GM12878 (cell line): ENCODE data around the gene DUOXA2. TPM values are rescaled to one million over a fixed set of nuclear protein-coding genes. Genes with fewer than 3 reads are reported as not detected.

Source experiments
- ATAC-seq: fragments of 200-7000 bp; cut with Tn5 transposase; 3 replicates; pipeline ENCODE4 v1.9.1; 2020; ENCODE audit warnings: mild to moderate bottlenecking, moderate library complexity
- BruUV-seq: library from RNA; stranded (reverse); fragments of 400-500 nt; replicated peaks from 2 replicates; lab custom pipeline; 2021; lab: Mats Ljungman, UMichigan
- CTCF ChIA-PET: fragments of 300-600 bp; sonication (Branson Sonifier 250); formaldehyde crosslinking; extraction: SDS; loops from one replicate; lab custom pipeline; 2021; ENCODE audit warnings: inconsistent platforms; lab: Yijun Ruan, JAX
- POLR2A ChIA-PET: fragments of 350-600 bp; formaldehyde crosslinking; extraction: SDS; loops from one replicate; lab custom pipeline; 2021; ENCODE audit warnings: inconsistent platforms; lab: Charles Lee
- RAD21 ChIA-PET: fragments of 300-600 bp; sonication (Branson Sonifier 250); formaldehyde crosslinking; loops from one replicate; lab custom pipeline; 2023; ENCODE audit warnings: antibody characterized with exemption; ENCODE audit not compliant: unreplicated experiment; lab: Charles Lee
- SMC1A ChIA-PET: fragments of 300-600 bp; sonication (Branson Sonifier 250); formaldehyde crosslinking; loops from one replicate; lab custom pipeline; 2023; ENCODE audit not compliant: unreplicated experiment, uncharacterized antibody; lab: Charles Lee
- DNase-seq: peaks from one replicate; pipeline ENCODE4 v3.0.0-alpha.2; 2011; ENCODE audit warnings: low read depth, low spot score
- FAIRE-seq: peaks from 3 replicates; lab custom pipeline; 2011; peaks lifted over from hg19 to GRCh38; lab: Jason Lieb, UNC
- H2AFZ ChIP-seq: 2 replicates; pipeline ENCODE4 v1.6.0; 2011; ENCODE audit warnings: low read depth, low read length, control low read depth; ENCODE audit not compliant: control insufficient read depth
- H3K27ac ChIP-seq: 2 replicates; pipeline ENCODE4 v1.5.1; 2011; ENCODE audit warnings: control low read depth; ENCODE audit not compliant: control insufficient read depth, insufficient read depth
- H3K27me3 ChIP-seq, 2 experiments: replicated peaks in 1 of 2; 2 replicates each; pipeline versions ENCODE4 v1.6.0 to v1.6.1; 2011; ENCODE audit warnings: low read length in 1 of 2; ENCODE audit not compliant: control insufficient read depth in 2 of 2, insufficient read depth in 2 of 2
- H3K36me3 ChIP-seq, 2 experiments: 2 replicates each; pipeline ENCODE4 v1.5.1; 2011; ENCODE audit warnings: low read length in 1 of 2; ENCODE audit not compliant: control insufficient read depth in 2 of 2, insufficient read depth in 2 of 2
- H3K4me1 ChIP-seq: 2 replicates; pipeline ENCODE4 v1.6.1; 2011; ENCODE audit warnings: mild to moderate bottlenecking, low read length, moderate library complexity, mixed read lengths; ENCODE audit not compliant: control insufficient read depth, insufficient read depth
- H3K4me2 ChIP-seq: 2 replicates; pipeline ENCODE4 v1.6.0; 2011; ENCODE audit warnings: control low read depth; ENCODE audit not compliant: control insufficient read depth, insufficient read depth
- H3K4me3 ChIP-seq: fragments of 200-600 bp; sonication (generic); 2 replicates; pipeline ENCODE4 v1.5.1; 2016
- H3K79me2 ChIP-seq: 2 replicates; pipeline ENCODE4 v1.6.0; 2011; ENCODE audit warnings: low read length; ENCODE audit not compliant: control insufficient read depth, insufficient read depth
- H3K9ac ChIP-seq: 2 replicates; pipeline ENCODE4 v1.8.0; 2011; ENCODE audit warnings: low read length, control low read depth, mixed read lengths; ENCODE audit not compliant: control insufficient read depth, insufficient read depth
- H3K9me3 ChIP-seq: replicated peaks from 3 replicates; pipeline ENCODE4 v1.5.1; 2011; ENCODE audit warnings: mild to moderate bottlenecking, low read length; ENCODE audit not compliant: control insufficient read depth, insufficient read depth
- H4K20me1 ChIP-seq: 2 replicates; pipeline ENCODE4 v1.6.0; 2011; ENCODE audit not compliant: control insufficient read depth, insufficient read depth
- WGBS: methylation state at CpG from one replicate; pipeline ENCODE4 v1.1.6; 2016; ENCODE audit warnings: low lambda C conversion rate; ENCODE audit not compliant: insufficient replicate concordance, insufficient coverage; ENCODE audit errors: missing lambda C conversion rate; 5-methylcytosine and 5-hydroxymethylcytosine counted together
- in situ Hi-C: fragments of 300-500 bp; cut with MboI; formaldehyde crosslinking; loops from 9 replicates; pipeline ENCODE4 v1.14.3; 2018; ENCODE audit warnings: mixed read lengths
- intact Hi-C: fragments of 100-400 bp; cut with micrococcal nuclease; formaldehyde crosslinking; loops from one replicate; pipeline ENCODE4 v1.14.2; 2022; ENCODE audit not compliant: unreplicated experiment
- polyA plus RNA-seq, 11 experiments: library from polyadenylated mRNA; depleted of rRNA in 4 of 11; unstranded in 6 of 11; stranded (reverse) in 5 of 11; fragments of >200 nt; fragmentation: Nextera tagmentation in 4 of 11; fragmentation: Illumina TruSeq in 1 of 11; extraction: Ambion mirVana in 4 of 11; extraction: Trizol in 1 of 11; gene quantifications; 1 replicate in 1 of 11; 2 replicates in 10 of 11; pipeline versions ENCODE4 v1.2.1 to v1.2.3, GENCODE V29; 2011 to 2016; ENCODE audit warnings: inconsistent platforms in 2 of 11, missing spikeins in 2 of 11, low read depth in 1 of 11
- total RNA-seq, 4 experiments: library from RNA; depleted of rRNA in 3 of 4; stranded (reverse); fragments of >200 nt in 3 of 4; fragmentation: Illumina TruSeq in 1 of 4; extraction: Trizol in 1 of 4; gene quantifications; 2 replicates each; pipeline versions ENCODE4 v1.2.1 to v1.2.3, GENCODE V29; 2013 to 2021
- TF ChIP-seq, protein P1 (sequence below): fragments of 450-650 bp; IDR thresholded peaks from 2 replicates; pipeline ENCODE4 v1.6.1; 2016; ENCODE audit warnings: mild to moderate bottlenecking, moderate library complexity, borderline replicate concordance

DUOXA2 gene
- total and polyA plus RNA-seq, 10 of the 15 experiments (the other 5 are each of a cell fraction or from before 2014, with no cell fraction given), result not detected

DNA sequence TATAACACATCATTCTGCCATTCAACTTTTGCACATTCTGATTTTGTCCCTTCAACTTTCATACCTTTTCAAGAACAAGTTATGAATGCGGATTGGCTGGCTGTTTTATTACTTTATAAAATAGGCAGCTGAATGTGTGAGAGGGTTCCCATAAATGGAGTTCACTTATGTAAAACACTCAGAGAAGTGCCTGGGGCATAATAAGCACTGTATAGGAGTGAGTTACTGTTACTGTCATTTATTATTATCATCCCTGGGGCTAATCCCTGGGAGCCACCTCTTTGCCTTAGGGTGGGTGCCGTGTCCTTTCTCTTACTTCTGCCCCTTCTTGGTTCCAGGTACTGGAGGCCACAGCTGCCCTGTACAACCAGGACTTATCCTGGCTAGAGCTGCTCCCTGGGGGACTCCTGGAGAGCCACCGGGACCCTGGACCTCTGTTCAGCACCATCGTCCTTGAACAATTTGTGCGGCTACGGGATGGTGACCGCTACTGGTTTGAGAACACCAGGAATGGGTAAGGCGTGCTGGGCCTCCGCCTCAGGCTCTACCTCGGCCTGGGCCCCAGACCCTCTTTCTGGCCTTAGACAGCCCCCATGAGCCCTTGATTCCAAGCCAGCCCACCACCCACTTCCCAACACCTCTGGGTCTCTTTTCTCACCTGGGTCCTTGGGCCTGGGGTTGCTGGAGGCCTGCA lies 26.6 kb downstream of the DUOXA2 start:
- no peaks in the 10 kb centered on the region for H4K20me1 ChIP-seq
- H3K9me3 ChIP-seq, result no peaks in the 10 kb centered on the region
- TF ChIP-seq, protein P1, sequence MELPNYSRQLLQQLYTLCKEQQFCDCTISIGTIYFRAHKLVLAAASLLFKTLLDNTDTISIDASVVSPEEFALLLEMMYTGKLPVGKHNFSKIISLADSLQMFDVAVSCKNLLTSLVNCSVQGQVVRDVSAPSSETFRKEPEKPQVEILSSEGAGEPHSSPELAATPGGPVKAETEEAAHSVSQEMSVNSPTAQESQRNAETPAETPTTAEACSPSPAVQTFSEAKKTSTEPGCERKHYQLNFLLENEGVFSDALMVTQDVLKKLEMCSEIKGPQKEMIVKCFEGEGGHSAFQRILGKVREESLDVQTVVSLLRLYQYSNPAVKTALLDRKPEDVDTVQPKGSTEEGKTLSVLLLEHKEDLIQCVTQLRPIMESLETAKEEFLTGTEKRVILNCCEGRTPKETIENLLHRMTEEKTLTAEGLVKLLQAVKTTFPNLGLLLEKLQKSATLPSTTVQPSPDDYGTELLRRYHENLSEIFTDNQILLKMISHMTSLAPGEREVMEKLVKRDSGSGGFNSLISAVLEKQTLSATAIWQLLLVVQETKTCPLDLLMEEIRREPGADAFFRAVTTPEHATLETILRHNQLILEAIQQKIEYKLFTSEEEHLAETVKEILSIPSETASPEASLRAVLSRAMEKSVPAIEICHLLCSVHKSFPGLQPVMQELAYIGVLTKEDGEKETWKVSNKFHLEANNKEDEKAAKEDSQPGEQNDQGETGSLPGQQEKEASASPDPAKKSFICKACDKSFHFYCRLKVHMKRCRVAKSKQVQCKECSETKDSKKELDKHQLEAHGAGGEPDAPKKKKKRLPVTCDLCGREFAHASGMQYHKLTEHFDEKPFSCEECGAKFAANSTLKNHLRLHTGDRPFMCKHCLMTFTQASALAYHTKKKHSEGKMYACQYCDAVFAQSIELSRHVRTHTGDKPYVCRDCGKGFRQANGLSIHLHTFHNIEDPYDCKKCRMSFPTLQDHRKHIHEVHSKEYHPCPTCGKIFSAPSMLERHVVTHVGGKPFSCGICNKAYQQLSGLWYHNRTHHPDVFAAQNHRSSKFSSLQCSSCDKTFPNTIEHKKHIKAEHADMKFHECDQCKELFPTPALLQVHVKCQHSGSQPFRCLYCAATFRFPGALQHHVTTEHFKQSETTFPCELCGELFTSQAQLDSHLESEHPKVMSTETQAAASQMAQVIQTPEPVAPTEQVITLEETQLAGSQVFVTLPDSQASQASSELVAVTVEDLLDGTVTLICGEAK, result no peak
- FAIRE-seq (no peak), ATAC-seq (no peak), DNase-seq (no peak)
- no peak overlapping the region for H3K4me3 ChIP-seq
- 62% methylated on average over 5 of the region's 10 CpGs for WGBS
- no peak overlapping the region for H3K4me2 ChIP-seq
- RAD21 ChIA-PET, result no interaction called here
- H3K4me1 ChIP-seq, result no peaks in the 10 kb centered on the region
- H3K27me3 ChIP-seq, result peaks cover 0 to 2% of the 10 kb centered on the region in 2 experiments; a peak in 1 of 4 replicates
- POLR2A ChIA-PET, result no interaction called here
- BruUV-seq, result no TSS peak
- H3K36me3 ChIP-seq, result no peaks in the 10 kb centered on the region
- H2AFZ ChIP-seq, result no peak overlapping the region
- no peak overlapping the region for H3K27ac ChIP-seq
- in situ Hi-C loops (no loop called here), intact Hi-C loops (no loop called here)
- no peaks in the 10 kb centered on the region for H3K79me2 ChIP-seq
- SMC1A ChIA-PET, result no interaction called here
- H3K9ac ChIP-seq, result no peak overlapping the region
- CTCF ChIA-PET, result interaction anchor here (0.7 to 1.9 kb wide), 8 partner anchors 9 to 28 kb away, joined by 3 to 6 read pairs (median 4); no protein-coding TSS in a partner anchor
